ENCODE data around the gene GALP.

DNA sequence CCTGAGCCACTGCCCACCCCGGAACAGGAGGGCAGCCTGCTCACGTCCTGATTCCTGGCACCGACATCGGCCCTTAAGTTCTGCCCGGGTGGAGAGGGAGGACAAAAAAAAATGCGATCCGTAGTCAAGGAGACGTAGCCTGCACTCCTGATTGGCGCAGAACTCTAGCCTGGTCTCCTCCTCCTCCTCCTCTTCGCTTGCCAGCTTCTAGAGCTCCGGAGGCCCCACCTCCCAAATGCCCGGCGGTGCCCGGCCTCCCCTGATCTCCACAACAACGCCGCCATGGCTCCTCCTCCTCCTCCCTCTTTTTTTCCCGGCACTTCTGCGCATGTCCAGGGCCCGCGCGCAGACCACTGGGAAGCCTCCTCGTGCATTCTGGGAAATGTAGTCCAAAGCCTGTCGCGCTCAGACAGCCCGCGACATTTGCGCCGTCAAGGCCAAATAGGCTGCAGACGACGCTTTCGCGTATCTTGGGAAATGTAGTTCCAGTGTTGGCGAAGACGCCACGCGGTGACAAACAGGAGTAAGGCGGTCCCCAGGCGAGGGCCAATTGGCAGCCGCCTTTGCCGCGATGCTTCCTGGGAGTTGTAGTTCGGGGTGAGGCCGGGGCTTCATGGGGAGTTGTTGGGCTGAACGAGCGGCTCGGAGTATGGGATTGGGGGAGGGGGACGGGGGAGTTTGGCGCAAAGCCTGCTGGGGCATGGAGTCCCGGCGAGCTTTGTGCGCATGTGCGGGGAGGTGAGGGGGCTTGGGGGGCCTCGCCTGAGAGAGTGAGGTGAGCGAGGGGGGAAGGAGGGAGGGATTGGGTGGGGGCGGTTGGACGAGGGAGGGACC is 35.0 kb upstream of the GALP start, which contains the start of gene ZNF444:
- TF ChIP-seq, protein P1, sequence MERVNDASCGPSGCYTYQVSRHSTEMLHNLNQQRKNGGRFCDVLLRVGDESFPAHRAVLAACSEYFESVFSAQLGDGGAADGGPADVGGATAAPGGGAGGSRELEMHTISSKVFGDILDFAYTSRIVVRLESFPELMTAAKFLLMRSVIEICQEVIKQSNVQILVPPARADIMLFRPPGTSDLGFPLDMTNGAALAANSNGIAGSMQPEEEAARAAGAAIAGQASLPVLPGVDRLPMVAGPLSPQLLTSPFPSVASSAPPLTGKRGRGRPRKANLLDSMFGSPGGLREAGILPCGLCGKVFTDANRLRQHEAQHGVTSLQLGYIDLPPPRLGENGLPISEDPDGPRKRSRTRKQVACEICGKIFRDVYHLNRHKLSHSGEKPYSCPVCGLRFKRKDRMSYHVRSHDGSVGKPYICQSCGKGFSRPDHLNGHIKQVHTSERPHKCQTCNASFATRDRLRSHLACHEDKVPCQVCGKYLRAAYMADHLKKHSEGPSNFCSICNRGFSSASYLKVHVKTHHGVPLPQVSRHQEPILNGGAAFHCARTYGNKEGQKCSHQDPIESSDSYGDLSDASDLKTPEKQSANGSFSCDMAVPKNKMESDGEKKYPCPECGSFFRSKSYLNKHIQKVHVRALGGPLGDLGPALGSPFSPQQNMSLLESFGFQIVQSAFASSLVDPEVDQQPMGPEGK (CRISPR knock-in tag; IDR thresholded peaks at IDR 0.05; ENCODE audit: borderline replicate concordance) = no peak
- TF ChIP-seq ESRRG (CRISPR knock-in tag; IDR thresholded peaks at IDR 0.05) (no peak), ARNTL (CRISPR knock-in tag; IDR thresholded peaks at IDR 0.05; ENCODE audit: borderline replicate concordance, low read depth) (no peak), ZFP30 (CRISPR knock-in tag; IDR thresholded peaks at IDR 0.05) (no peak), RARB (CRISPR knock-in tag; IDR thresholded peaks at IDR 0.05) (no peak), GLIS3 (CRISPR knock-in tag; IDR thresholded peaks at IDR 0.05) (no peak), ZNF8 (CRISPR knock-in tag; IDR thresholded peaks at IDR 0.05) (no peak), PPARA (CRISPR knock-in tag; IDR thresholded peaks at IDR 0.05; ENCODE audit: borderline replicate concordance) (no peak), ZC3H10 (CRISPR knock-in tag; IDR thresholded peaks at IDR 0.05) (no peak), ZFP3 (CRISPR knock-in tag; IDR thresholded peaks at IDR 0.05) (no peak)
- TF ChIP-seq, protein P2, sequence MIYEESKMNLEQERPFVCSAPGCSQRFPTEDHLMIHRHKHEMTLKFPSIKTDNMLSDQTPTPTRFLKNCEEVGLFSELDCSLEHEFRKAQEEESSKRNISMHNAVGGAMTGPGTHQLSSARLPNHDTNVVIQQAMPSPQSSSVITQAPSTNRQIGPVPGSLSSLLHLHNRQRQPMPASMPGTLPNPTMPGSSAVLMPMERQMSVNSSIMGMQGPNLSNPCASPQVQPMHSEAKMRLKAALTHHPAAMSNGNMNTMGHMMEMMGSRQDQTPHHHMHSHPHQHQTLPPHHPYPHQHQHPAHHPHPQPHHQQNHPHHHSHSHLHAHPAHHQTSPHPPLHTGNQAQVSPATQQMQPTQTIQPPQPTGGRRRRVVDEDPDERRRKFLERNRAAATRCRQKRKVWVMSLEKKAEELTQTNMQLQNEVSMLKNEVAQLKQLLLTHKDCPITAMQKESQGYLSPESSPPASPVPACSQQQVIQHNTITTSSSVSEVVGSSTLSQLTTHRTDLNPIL (CRISPR knock-in tag; IDR thresholded peaks at IDR 0.05; ENCODE audit: low read depth) = no peak
